GM19328 (cell line): ENCODE measurements around the gene BRD3OS.

Experiments
- ATAC-seq: cut with Tn5 transposase; IDR thresholded peaks from one replicate; pipeline ENCODE4 v1.9.1; 2021; ENCODE audit warnings: mild to moderate bottlenecking, moderate library complexity; ENCODE audit not compliant: unreplicated experiment

Gene BRD3OS

GRCh38 chr9:134049236-134049635 is 24.0 kb downstream of the BRD3OS start:
- ATAC-seq = no peak

GRCh38 chr9:134049772-134050588 is 24.7 kb downstream of the BRD3OS start:
- no peak for ATAC-seq

GRCh38 chr9:134050726-134051125 is 25.4 kb downstream of the BRD3OS start:
- ATAC-seq = no peak

GRCh38 chr9:134051319-134051718 is 26.0 kb downstream of the BRD3OS start:
- ATAC-seq = no peak

- ATAC-seq = no peak
Observed at GRCh38 chr9:134052491-134052890, 27.2 kb downstream of the BRD3OS start.

GRCh38 chr9:134052941-134053340 is 27.7 kb downstream of the BRD3OS start:
- ATAC-seq = no peak

DNA sequence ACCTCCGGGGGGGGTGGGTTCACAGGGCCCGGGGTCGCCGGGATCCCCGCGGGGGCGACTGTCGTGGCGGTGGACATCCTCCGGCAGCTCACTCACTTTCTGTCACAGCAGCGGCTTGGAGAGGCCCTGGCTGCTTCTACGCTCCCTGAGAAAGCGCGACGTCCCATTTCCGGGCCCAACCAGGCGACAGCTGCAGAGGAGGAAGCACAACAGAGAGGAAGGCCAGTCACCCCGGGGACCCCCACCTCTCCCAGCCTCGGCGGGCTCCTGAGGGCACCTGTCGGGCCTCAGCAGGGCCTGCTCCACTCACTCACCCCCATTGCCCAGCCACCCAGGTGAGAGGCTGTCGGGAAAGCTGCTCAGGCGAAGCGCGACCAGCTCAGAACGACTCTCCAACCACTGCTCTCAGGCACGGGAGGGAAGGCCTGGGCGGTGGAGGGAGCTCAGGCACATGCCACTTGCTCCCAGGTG is 28.2 kb downstream of the BRD3OS start:
- ATAC-seq = no peak

DNA sequence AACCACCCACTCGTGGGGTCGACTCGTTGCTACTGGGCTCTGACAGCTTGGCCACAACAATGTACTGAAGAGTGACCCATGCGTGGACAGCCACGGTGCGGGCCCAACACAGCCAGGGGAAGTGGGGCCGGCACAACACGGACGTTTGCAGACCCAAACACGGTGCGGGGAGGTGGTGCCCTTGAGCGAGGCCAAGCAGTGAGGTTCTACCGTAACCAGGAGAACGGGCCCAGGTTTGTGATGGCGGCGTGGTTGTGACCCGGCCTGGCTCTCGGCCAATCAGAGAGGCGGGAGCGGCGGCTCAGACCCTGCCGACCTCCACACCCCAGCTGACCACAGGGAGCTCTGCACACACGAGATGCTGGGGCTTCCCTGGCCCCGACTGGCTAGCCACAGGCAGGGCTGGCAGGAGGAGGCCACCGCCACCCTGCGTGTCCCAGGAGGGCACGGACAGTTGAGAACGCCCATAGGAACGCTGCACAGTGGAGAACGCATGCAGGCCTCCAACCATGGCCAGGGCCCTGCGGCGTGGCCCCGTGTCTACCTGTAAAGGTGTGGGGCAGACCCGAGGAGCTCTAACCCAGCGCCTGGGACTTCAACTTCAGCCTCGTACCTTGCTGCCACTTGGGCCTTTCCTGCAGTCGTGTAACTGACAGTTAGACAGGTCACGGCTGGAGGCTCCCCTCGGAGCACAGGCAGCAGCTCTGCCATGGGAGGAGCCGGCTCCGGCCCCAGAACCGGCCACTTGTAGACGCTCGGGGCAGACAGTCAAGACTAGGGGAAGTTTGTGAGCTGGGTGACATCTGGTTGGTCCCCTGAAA is 28.9 kb downstream of the BRD3OS start:
- ATAC-seq = no peak

GRCh38 chr9:134054891-134055811 is 29.9 kb downstream of the BRD3OS start:
- ATAC-seq = no peak

- no peak for ATAC-seq
Observed at GRCh38 chr9:134055981-134056461, 30.7 kb downstream of the BRD3OS start.

- no peak for ATAC-seq
Observed at GRCh38 chr9:134056483-134057306, 31.4 kb downstream of the BRD3OS start.

DNA sequence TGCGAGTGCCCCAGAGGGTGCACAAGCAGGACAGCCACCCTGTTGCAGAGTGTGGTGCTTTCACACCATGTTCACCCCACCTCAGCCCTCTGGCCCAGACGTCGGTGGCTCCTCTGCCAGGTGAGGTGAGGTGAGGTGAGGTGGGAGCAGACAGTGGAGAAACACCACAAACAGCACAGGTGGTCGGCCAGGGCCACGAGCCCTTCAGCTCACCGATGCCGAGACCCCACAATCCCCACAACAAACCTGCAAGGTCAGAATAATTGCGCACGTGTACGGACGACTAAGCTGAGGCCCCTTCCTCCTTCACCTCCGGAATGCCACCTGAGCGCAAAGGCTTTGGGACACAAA is 32.0 kb downstream of the BRD3OS start:
- ATAC-seq = no peak

- ATAC-seq = no peak
Observed at GRCh38 chr9:134057751-134058701, 32.7 kb downstream of the BRD3OS start.

- ATAC-seq = no peak
Observed at GRCh38 chr9:134058716-134059115, 33.4 kb downstream of the BRD3OS start.

DNA sequence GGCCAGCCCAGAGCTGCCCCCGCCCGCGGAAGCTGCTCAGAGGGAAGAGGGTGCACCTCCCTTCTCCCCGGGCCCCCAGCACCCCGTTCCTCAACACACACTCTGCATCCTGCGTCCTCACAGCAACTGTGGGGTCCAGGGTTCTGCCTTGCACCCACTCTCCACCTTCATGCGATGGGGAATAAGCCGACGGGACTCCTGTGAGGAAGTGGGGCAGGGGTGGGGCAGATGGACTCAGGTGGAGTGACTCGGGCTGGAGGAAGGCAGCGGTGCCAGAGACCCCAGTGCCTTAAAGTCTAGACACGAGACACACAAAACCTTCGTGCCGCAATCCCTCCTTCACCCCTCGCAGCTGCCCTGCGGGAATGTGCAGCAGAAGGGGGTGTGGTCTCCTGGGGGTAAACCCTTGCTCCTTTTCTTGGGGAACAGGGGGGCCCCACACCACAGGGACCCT is 33.9 kb downstream of the BRD3OS start:
- no peak for ATAC-seq

DNA sequence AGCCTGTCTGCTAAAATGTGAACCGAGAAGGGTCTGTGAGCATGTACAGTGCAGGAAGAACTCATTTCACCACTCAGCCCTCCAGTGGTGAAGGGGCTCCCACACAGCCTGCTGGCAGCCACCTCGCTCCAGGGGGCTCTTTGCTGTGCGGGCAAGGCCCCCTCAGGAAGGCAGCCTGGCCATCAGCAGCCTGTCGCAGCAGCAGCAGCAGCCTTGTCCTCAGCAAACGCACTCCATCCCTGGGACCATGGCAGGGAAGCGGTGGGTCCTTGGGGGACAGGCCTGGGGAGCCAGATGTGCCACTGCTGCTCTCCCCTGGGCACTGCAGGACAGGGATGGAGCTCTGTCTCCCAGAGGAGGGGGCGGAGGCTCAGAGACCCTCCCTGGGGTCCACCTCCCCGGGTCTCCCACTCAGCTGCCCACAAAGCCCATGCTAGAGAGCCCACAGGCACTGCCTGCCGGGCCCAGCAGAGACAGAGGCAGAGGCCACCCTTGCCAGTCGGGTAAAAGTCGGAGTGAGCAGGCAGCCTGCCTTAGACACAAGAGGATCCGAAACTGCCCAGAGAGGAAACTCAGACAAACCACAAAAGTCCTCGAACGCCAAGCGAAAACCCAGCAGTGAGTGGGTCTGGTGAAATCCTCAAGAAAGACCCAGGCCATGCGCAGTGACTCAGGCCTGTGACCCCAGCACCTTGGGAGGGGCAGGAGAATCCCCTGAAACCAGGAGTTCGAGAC is 34.5 kb downstream of the BRD3OS start:
- ATAC-seq = peak; percentile 78

DNA sequence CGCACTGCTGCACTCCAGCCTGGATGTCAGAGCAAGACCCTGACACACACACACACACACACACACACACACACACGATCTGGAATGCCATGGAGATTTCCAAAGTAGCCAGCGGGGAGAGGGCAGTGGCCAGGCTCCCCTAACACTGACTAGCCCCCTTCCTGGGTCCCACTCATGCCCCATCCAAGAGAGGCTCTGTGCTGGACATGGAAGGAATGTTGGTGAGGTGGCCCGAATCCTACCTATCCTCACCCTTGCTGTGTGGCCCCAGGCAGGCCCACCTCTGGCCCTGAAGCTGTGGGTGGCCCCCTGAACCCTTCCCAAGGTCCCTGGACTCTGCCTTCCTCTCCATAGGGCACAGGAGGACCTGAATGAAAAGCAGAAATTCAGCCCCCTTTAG is 35.3 kb downstream of the BRD3OS start:
- ATAC-seq = no peak
